Adipocyte (in vitro differentiated cells): ENCODE results near the gene RASEF.

Experiments
- DNase-seq: peaks from one replicate; pipeline ENCODE4 v3.0.0-alpha.2; 2015; ENCODE audit warnings: low read depth
- H3K27me3 ChIP-seq: replicated peaks from 2 replicates; pipeline ENCODE4 v1.7.0; 2013; ENCODE audit warnings: mild to moderate bottlenecking, low read length, moderate library complexity; ENCODE audit not compliant: control insufficient read depth, insufficient read depth
- H3K36me3 ChIP-seq: 2 replicates; pipeline ENCODE4 v1.7.0; 2013; ENCODE audit warnings: low read length, mild to moderate bottlenecking, moderate library complexity; ENCODE audit not compliant: control insufficient read depth, insufficient read depth, severe bottlenecking
- H3K4me1 ChIP-seq: 2 replicates; pipeline ENCODE4 v1.7.0; 2013; ENCODE audit warnings: mild to moderate bottlenecking, low read length, moderate library complexity; ENCODE audit not compliant: control insufficient read depth, insufficient read depth
- H3K4me3 ChIP-seq: 2 replicates; pipeline ENCODE4 v1.7.0; 2013; ENCODE audit warnings: mild to moderate bottlenecking, low read length, moderate library complexity
- H3K9ac ChIP-seq: 2 replicates; pipeline ENCODE4 v1.7.0; 2013; ENCODE audit warnings: mild to moderate bottlenecking, low read length, moderate library complexity
- H3K9me3 ChIP-seq: 2 replicates; pipeline ENCODE4 v1.7.0; 2013; ENCODE audit warnings: mild to moderate bottlenecking, low read length, moderate library complexity; ENCODE audit not compliant: control insufficient read depth

Gene RASEF

DNA sequence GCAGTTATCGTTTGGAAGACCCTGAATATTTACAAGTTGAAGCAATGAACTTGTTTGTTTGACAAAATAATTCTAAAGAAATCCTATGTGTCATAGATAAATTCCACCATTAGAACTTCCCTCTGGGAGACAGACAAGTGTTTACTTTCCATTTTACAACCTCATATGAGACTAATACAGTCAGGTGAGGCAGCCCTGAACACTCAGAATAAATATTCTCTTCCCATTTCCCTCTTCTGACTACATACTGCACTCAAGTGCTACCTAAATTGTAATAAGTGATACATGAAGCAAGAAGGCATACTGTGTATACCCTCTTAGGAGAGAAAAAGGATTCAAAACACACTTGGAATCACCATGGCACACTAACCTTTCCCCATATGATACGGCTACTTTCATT, 6.8 kb downstream of the RASEF start:
- Histone ChIP-seq H3K27me3 (peaks cover 19% of the 10 kb centered on the region), H3K36me3 (no peaks in the 10 kb centered on the region), H3K4me1 (no peaks in the 10 kb centered on the region), H3K9me3 (no peaks in the 10 kb centered on the region), H3K4me3 (no peak overlapping the region), H3K9ac (no peak overlapping the region)
- DNase-seq: no peak

DNA sequence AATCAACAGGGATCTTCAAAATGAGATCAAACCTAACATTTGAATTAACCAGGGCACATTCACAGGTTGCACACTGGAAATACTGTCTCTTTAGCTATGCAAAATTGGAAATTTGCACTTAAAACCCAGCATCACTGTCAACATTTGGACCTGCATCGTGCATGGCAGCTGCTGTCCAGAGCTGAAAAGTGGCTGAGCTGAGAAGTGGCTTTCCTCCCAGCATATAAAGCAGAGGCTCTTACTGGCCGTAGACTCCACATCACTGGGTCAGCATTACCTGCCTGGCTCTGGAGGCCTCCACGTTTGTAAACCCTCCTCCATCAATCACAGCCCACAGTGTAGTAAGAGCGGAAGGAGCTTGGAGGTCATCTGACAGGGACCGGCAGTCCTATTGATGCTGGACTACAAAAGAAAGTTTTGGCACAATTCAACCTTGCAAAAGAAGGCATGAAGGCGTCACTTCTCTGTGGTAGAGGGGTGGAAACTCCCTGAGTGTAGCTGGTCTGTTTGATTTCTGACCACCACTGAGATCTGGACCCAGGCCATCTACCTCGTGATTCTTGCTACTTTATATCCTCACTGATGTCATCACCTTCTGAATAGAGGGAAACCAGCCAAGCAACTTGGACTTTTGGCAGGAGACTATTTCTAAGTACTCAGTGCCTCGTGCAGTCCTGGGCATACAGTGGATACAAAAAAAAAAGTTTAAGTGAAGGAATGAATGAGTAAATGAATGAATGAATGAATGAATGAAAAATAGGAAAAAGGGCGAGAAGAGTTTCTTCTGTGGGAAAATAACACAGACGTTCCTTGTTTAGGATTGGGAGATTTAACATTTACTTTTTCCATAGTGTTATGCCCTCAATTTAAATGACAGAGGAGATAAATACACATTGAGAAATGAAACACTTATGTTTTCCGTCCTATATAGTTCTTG, 14.8 kb downstream of the RASEF start:
- Histone ChIP-seq H3K9ac (no peak overlapping the region), H3K27me3 (peaks cover 15% of the 10 kb centered on the region), H3K36me3 (no peaks in the 10 kb centered on the region), H3K4me3 (no peak overlapping the region), H3K4me1 (no peaks in the 10 kb centered on the region), H3K9me3 (no peaks in the 10 kb centered on the region)
- no peak for DNase-seq

DNA sequence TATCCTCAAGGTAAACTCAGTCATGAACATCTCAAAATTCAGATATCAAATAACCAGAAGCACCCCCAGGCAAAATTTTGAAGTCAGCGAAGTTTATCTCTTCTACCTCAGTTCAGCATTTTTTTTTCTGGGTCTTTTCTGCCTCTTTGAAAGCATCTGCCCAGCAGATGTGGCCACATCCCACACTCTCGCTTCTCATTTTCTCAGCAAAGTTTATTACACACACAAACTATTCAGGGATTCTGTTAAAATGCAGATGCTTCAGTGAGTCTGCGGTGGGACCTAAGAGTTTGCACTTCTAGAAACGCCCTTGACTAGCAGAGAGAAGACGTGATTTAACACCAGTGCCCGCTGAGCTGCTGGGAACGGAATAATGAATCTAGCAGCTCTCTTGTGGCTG, 19.3 kb downstream of the RASEF start:
- H3K4me3 ChIP-seq: no peak overlapping the region
- no peaks in the 10 kb centered on the region for H3K9me3 ChIP-seq
- peaks cover 21% of the 10 kb centered on the region for H3K27me3 ChIP-seq
- no peaks in the 10 kb centered on the region for H3K4me1 ChIP-seq
- H3K36me3 ChIP-seq: no peaks in the 10 kb centered on the region
- H3K9ac ChIP-seq: no peak overlapping the region
- DNase-seq: peak; percentile 8

DNA sequence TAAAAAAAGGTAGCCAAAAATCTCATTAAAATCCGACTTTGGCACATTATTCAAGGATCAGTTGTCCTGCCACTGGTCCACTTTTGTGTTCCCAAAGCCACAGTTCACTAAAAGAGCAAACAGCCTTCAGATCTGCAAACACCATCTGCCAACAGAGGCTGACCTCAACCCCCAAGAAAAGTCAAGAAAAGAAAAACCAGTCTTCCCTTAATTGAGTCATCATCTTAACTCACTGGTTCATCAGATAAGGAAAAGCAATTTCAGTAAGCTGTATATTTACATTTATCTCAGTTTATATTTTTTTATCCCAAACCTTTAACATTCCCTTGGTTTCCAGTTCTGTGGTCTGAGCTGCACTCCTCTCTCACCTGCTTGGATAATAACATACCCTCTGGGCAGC, 21.2 kb downstream of the RASEF start:
- Histone ChIP-seq H3K9me3 (no peaks in the 10 kb centered on the region), H3K9ac (no peak overlapping the region), H3K4me3 (no peak overlapping the region), H3K36me3 (no peaks in the 10 kb centered on the region), H3K27me3 (peaks cover 18% of the 10 kb centered on the region), H3K4me1 (no peaks in the 10 kb centered on the region)
- no peak for DNase-seq

DNA sequence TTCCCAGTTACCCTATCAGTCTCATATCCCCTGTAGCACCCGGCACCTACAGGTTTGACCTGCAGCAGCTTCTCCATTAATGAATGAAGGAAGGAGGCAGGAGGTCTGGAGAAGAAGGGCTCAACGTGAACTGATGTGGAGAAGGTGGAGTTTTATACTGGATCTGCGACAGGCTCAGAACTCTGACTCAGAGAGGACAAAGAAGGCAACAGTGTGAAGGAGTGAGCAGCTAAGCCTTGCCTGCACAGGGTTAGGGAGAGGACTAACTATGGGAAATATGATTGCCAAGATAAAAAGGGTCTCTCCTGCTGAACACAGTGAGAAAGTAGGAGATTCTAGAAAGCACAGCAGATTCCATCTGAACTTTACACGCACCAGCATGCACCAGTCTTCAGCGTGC, 23.6 kb downstream of the RASEF start:
- no peaks in the 10 kb centered on the region for H3K9me3 ChIP-seq
- no peaks in the 10 kb centered on the region for H3K4me1 ChIP-seq
- DNase-seq: no peak
- H3K27me3 ChIP-seq: peaks cover 8% of the 10 kb centered on the region
- no peak overlapping the region for H3K4me3 ChIP-seq
- no peak overlapping the region for H3K9ac ChIP-seq
- no peaks in the 10 kb centered on the region for H3K36me3 ChIP-seq

DNA sequence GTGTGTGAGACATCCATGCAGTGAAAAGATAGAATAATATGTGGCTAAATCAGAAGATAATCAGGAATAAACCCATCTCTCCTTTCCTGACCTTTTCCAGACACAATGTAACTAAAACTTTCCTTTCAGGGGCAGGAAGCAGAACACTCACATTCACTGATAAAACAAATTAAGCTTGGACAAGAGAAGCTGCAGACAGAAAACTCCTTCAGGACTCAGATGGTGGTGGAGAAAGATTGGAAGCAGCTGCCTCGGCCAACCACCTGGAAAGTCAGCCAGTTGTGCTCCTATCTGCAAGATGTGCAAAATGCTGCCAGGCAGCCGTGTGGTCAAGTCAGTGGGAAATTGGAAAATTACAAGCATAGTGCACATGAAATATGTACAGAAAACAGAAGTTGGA, 26.9 kb downstream of the RASEF start:
- DNase-seq: no peak
- Histone ChIP-seq H3K9ac (no peak overlapping the region), H3K9me3 (no peaks in the 10 kb centered on the region), H3K36me3 (no peaks in the 10 kb centered on the region), H3K4me3 (no peak overlapping the region), H3K27me3 (no peaks in the 10 kb centered on the region), H3K4me1 (no peaks in the 10 kb centered on the region)

DNA sequence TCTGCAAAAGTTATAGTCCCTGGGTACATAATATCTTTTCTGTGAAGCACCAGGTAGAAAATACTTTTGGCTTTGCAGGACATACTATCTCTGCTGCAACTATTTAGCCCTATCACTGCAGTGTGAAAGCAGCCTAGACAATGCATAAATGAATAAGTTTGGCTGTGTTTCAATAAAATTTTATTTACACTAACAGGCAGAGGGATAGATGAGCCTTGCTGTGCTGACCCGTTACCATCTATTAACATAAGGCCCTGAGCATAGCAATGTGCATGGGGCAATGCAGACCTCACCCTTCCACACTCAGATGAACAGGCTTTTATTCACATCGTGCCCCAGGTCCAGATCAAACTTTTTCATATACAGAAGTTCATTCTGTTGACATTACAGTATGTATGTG, 27.8 kb downstream of the RASEF start:
- Histone ChIP-seq H3K27me3 (no peaks in the 10 kb centered on the region), H3K4me3 (no peak overlapping the region), H3K36me3 (no peaks in the 10 kb centered on the region), H3K9me3 (peaks cover 3% of the 10 kb centered on the region), H3K9ac (no peak overlapping the region), H3K4me1 (no peaks in the 10 kb centered on the region)
- DNase-seq: no peak

DNA sequence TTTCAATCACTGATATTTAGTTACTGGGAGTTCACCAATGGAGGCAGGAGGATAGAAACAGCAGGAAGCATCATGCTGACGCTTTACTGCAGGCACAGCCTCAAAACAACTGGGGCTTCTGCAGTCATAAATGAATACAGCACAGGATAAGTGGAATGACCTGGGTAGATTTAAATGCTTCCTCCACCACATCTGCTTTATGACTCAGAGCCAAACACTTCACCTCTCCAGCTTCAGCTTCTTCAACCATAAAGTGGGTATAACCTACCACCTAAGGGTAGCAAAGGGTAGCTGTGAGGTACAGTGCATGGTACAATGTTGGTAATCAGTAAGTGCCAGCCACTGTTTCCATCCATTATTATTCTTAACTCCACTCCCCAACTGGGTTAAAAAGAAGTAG, 28.4 kb downstream of the RASEF start:
- Histone ChIP-seq H3K4me1 (no peaks in the 10 kb centered on the region), H3K36me3 (no peaks in the 10 kb centered on the region), H3K9me3 (peaks cover 3% of the 10 kb centered on the region), H3K27me3 (no peaks in the 10 kb centered on the region), H3K4me3 (no peak overlapping the region), H3K9ac (no peak overlapping the region)
- no peak for DNase-seq

DNA sequence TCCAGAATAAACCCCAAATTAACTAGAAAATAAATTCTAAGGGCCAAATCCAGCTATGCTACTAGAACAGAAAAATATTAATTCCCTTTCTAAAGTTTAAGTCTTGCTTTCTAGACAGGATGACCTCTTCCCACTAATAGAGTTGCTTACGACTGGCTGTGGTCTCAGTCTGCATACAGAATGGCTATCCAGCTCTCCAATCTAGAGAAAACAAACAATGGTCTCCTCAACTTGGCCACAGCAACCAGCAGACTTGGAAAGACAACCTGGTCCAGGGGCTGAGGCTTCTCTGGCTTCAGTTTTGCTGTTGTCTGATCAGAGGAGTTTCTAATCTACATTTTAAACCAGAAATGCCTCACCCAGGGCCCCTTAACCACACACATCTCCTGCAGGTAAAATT, 28.9 kb downstream of the RASEF start:
- no peak overlapping the region for H3K9ac ChIP-seq
- no peak overlapping the region for H3K4me3 ChIP-seq
- no peaks in the 10 kb centered on the region for H3K27me3 ChIP-seq
- peaks cover 3% of the 10 kb centered on the region for H3K9me3 ChIP-seq
- no peaks in the 10 kb centered on the region for H3K4me1 ChIP-seq
- no peaks in the 10 kb centered on the region for H3K36me3 ChIP-seq
- no peak for DNase-seq

DNA sequence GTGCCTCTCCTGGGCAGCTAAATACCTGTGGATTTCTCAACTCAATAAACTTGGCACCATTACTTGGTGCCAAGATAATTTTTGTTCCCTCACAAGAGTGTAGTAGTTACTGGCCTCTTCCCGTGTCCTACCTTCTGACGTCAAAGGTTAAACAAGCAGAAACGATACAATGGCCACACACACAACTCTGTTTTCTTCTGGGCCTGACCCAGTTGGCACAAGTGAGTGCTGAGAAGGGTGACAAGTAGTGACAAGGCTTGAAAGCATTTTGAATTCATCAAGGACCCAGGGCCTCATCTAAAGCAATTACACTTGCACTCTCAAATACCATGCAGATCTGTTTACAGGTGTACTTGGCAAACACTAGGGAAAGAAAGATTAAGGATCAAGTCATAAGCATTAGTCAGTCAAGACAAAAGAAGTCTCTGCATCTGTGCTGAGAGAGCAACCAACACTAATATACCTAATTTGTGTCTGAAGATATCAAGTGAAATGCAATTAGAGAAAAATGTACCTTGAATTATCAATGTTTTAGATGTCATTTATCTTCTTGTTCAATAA, 30.8 kb downstream of the RASEF start:
- H3K36me3 ChIP-seq: no peaks in the 10 kb centered on the region
- H3K4me3 ChIP-seq: no peak overlapping the region
- H3K27me3 ChIP-seq: no peaks in the 10 kb centered on the region
- DNase-seq: no peak
- H3K9ac ChIP-seq: no peak overlapping the region
- peaks cover 3% of the 10 kb centered on the region for H3K9me3 ChIP-seq
- H3K4me1 ChIP-seq: no peaks in the 10 kb centered on the region

DNA sequence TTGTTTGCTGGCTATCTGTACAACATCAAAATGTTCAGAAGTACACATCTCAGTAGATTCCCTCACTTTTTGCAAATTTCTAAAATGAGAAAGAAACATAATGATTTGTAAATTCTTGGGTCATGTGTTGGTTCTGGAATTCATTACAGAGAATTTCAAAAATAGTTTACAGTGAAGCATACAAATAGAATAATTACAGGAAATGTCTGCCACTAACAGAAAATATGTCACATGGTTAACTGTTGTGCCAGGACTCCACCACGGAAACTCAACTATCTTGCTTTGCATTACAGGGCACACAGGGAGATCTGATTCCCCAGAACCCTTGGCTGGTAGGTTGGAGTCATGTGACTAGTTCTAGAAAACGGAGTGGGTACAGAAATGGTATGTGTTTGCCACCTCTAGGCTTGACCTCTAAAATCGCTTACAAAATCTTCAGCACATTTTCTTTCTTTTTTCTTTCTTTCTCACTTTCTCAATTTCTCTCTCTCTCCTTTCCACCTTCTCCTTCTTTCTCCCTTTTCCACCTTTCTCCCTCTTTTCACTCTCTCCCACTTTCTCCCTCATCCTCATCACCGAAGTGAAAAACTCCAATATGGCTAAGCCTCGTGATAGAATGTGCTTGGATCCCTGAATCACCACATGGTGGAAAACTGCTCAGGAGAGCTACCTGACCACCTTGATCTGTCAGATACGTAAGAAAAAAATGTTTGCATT, 32.4 kb downstream of the RASEF start:
- peak overlapping the region; percentile 32 for H3K4me3 ChIP-seq
- H3K4me1 ChIP-seq: no peaks in the 10 kb centered on the region
- H3K27me3 ChIP-seq: no peaks in the 10 kb centered on the region
- H3K9me3 ChIP-seq: peaks cover 3% of the 10 kb centered on the region
- no peak overlapping the region for H3K9ac ChIP-seq
- no peaks in the 10 kb centered on the region for H3K36me3 ChIP-seq
- no peak for DNase-seq
